T-cell (primary cell): ENCODE measurements around the gene CNOT6. TPM values are rescaled to one million over a fixed set of nuclear protein-coding genes. Genes with fewer than 3 reads are reported as not detected.

Source experiments
- ATAC-seq, 4 experiments: fragments of 200-7000 bp in 3 of 4; fragments of 150-1000 bp in 1 of 4; cut with Tn5 transposase; replicated peaks in 1 of 4; 1 replicate in 3 of 4; 2 replicates in 1 of 4; pipeline ENCODE4 v1.10.0; 2021; ENCODE audit warnings: moderate library complexity in 3 of 4, mild to moderate bottlenecking in 2 of 4, moderate number of reproducible peaks in 1 of 4
- CTCF ChIA-PET, 2 donors: fragments of 300-600 bp; sonication (Branson Sonifier 250); formaldehyde crosslinking; loops; one replicate each; lab custom pipeline; 2022; ENCODE audit warnings: antibody characterized with exemption in 2 of 2; lab: Charles Lee
- POLR2A ChIA-PET, 2 donors: fragments of 300-600 bp; sonication (Branson Sonifier 250); formaldehyde crosslinking; loops; one replicate each; lab custom pipeline; 2022; ENCODE audit warnings: antibody characterized with exemption in 2 of 2; lab: Charles Lee
- DNase-seq, 35 experiments: peaks; one replicate each; pipeline versions ENCODE4 v3.0.0 to v3.0.0-alpha.2; 2013 to 2023
- H3K27ac ChIP-seq: one replicate; pipeline ENCODE4 v1.5.1; 2013; ENCODE audit warnings: low read length
- H3K27me3 ChIP-seq, 2 experiments: replicated peaks in 1 of 2; 1 replicate in 1 of 2; 2 replicates in 1 of 2; pipeline versions ENCODE4 v1.6.1 to v1.7.0; 2013; ENCODE audit warnings: low read length in 1 of 2, mixed read lengths in 1 of 2; ENCODE audit not compliant: control insufficient read depth in 2 of 2, insufficient read depth in 2 of 2; ENCODE audit errors: extremely low read depth in 1 of 2
- H3K36me3 ChIP-seq, 2 donors: 1 replicate in 1 of 2; 2 replicates in 1 of 2; pipeline versions ENCODE4 v1.6.1 to v1.7.0; 2013; ENCODE audit warnings: low read length in 1 of 2; ENCODE audit not compliant: control insufficient read depth in 2 of 2, insufficient read depth in 1 of 2; ENCODE audit errors: extremely low read depth in 1 of 2
- H3K4me1 ChIP-seq, 2 experiments: 1 replicate in 1 of 2; 2 replicates in 1 of 2; pipeline versions ENCODE4 v1.6.1 to v1.7.0; 2013; ENCODE audit warnings: low read length in 2 of 2, mixed read lengths in 1 of 2; ENCODE audit not compliant: insufficient read depth in 2 of 2, control insufficient read depth in 1 of 2; ENCODE audit errors: extremely low read depth in 1 of 2
- H3K4me3 ChIP-seq, 2 donors: 1 replicate in 1 of 2; 2 replicates in 1 of 2; pipeline versions ENCODE4 v1.5.1 to v1.7.0; 2013; ENCODE audit warnings: mild to moderate bottlenecking in 2 of 2, low read length in 1 of 2, moderate library complexity in 1 of 2; ENCODE audit not compliant: control insufficient read depth in 1 of 2; ENCODE audit errors: extremely low read depth in 1 of 2
- H3K9me3 ChIP-seq: 2 replicates; pipeline ENCODE4 v1.7.0; 2013
- H3K27ac Mint-ChIP-seq, 2 donors: one replicate each; pipeline ENCODE4 v1.8.0; 2020 to 2021; ENCODE audit warnings: mild to moderate bottlenecking in 2 of 2, mixed read lengths in 2 of 2
- H3K27me3 Mint-ChIP-seq, 2 donors: one replicate each; pipeline ENCODE4 v1.8.0; 2021 to 2022; ENCODE audit warnings: mixed read lengths in 2 of 2
- H3K36me3 Mint-ChIP-seq: one replicate; pipeline ENCODE4 v1.8.0; 2021; ENCODE audit warnings: mixed read lengths
- H3K4me1 Mint-ChIP-seq, 3 donors: one replicate each; pipeline ENCODE4 v1.8.0; 2020 to 2022; ENCODE audit warnings: mixed read lengths in 3 of 3, mild to moderate bottlenecking in 1 of 3
- H3K4me3 Mint-ChIP-seq, 3 donors: one replicate each; pipeline ENCODE4 v1.8.0; 2020 to 2022; ENCODE audit warnings: mild to moderate bottlenecking in 3 of 3, mixed read lengths in 3 of 3, moderate library complexity in 3 of 3
- H3K9me3 Mint-ChIP-seq, 3 donors: one replicate each; pipeline ENCODE4 v1.8.0; 2020 to 2022; ENCODE audit warnings: mixed read lengths in 3 of 3
- WGBS: methylation state at CpG from one replicate; pipeline ENCODE4 v1.1.5; 2013; ENCODE audit warnings: missing lambda C conversion rate; ENCODE audit not compliant: insufficient coverage; 5-methylcytosine and 5-hydroxymethylcytosine counted together
- total RNA-seq, 35 experiments: library from RNA in 6 of 35; stranded (reverse) in 6 of 35; fragments of 120-200 nt in 1 of 35; gene quantifications; one replicate each; pipeline versions ENCODE4 v1.2.1 to v1.2.4 and lab custom pipeline; 2013 to 2026

CNOT6 gene
- total RNA-seq, 5 donors from 2014 or later (not counting 1 experiment from before 2014, with no cell fraction given) = 25.1 to 29.9 (median 25.6) TPM

- Histone ChIP-seq H3K4me1 (no peaks in the 10 kb centered on the region), H3K9me3 (no peaks in the 10 kb centered on the region), H3K4me3 (no peak overlapping the region), H3K27me3 (no peaks in the 10 kb centered on the region), H3K36me3 (peaks cover 0 to 40% of the 10 kb centered on the region in 2 donors), H3K27ac (no peak overlapping the region)
- DNase-seq = no peak
- no peak overlapping the region for H3K27ac Mint-ChIP-seq
- H3K9me3 Mint-ChIP-seq = no peaks in the 10 kb centered on the region
- H3K4me3 Mint-ChIP-seq = no peak overlapping the region
- no CpG with 5 or more reads among the region's 1 CpG for WGBS
- H3K4me1 Mint-ChIP-seq = peaks cover 7 to 18% (median 10%) of the 10 kb centered on the region in 3 donors
- CTCF ChIA-PET = interaction anchor here in 1 of 2 donors (0.6 kb wide), 1 partner anchor 512 kb away, joined by 3 read pairs; no protein-coding TSS in a partner anchor
- peaks cover 52% of the 10 kb centered on the region for H3K36me3 Mint-ChIP-seq
- H3K27me3 Mint-ChIP-seq = no peaks in the 10 kb centered on the region
- no peak for ATAC-seq
- POLR2A ChIA-PET = interaction anchor here in 1 of 2 donors (0.7 kb wide), 1 partner anchor 18 kb away, joined by 4 read pairs; no protein-coding TSS in a partner anchor
Measured at GRCh38 chr5:180533845-180534244, 39.7 kb downstream of the CNOT6 start.

GRCh38 chr5:180535573-180535972 lies 41.4 kb downstream of the CNOT6 start:
- Mint-ChIP-seq H3K27ac (no peak overlapping the region), H3K4me1 (peaks cover 17 to 22% (median 18%) of the 10 kb centered on the region in 3 donors), H3K9me3 (no peaks in the 10 kb centered on the region), H3K27me3 (no peaks in the 10 kb centered on the region), H3K4me3 (no peak overlapping the region), H3K36me3 (peaks cover 44% of the 10 kb centered on the region)
- WGBS = no CpG with 5 or more reads among the region's 4 CpGs
- H3K36me3 ChIP-seq = peaks cover 0 to 27% of the 10 kb centered on the region in 2 donors
- H3K27ac ChIP-seq = no peak overlapping the region
- ATAC-seq (no peak), DNase-seq (no peak)
- POLR2A ChIA-PET = no interaction called here
- H3K9me3 ChIP-seq = no peaks in the 10 kb centered on the region
- H3K4me3 ChIP-seq = no peak overlapping the region
- H3K4me1 ChIP-seq = no peaks in the 10 kb centered on the region
- CTCF ChIA-PET = no interaction called here
- H3K27me3 ChIP-seq = no peaks in the 10 kb centered on the region

GRCh38 chr5:180540050-180540694 lies 46.0 kb downstream of the CNOT6 start:
- no peaks in the 10 kb centered on the region for H3K4me1 ChIP-seq
- POLR2A ChIA-PET = no interaction called here
- no peak overlapping the region for H3K27ac Mint-ChIP-seq
- peaks cover 3 to 11% of the 10 kb centered on the region in 2 donors for H3K36me3 ChIP-seq
- DNase-seq (no peak), ATAC-seq (no peak)
- H3K27me3 ChIP-seq = no peaks in the 10 kb centered on the region
- CTCF ChIA-PET = no interaction called here
- H3K4me3 ChIP-seq = no peak overlapping the region
- no peaks in the 10 kb centered on the region for H3K27me3 Mint-ChIP-seq
- WGBS = no CpG with 5 or more reads among the region's 6 CpGs
- peaks cover 51% of the 10 kb centered on the region for H3K36me3 Mint-ChIP-seq
- peaks cover 19 to 24% (median 23%) of the 10 kb centered on the region in 3 donors for H3K4me1 Mint-ChIP-seq
- H3K4me3 Mint-ChIP-seq = no peak overlapping the region
- no peaks in the 10 kb centered on the region for H3K9me3 ChIP-seq
- no peak overlapping the region for H3K27ac ChIP-seq
- no peaks in the 10 kb centered on the region for H3K9me3 Mint-ChIP-seq

- WGBS = 88% methylated on average over 5 of the region's 9 CpGs
- DNase-seq = no peak
- CTCF ChIA-PET = interaction anchor here in 1 of 2 donors (0.6 kb wide), 1 partner anchor 24 kb away, joined by 3 read pairs; no protein-coding TSS in a partner anchor
- Mint-ChIP-seq H3K4me3 (no peak overlapping the region), H3K4me1 (peaks cover 23 to 34% (median 28%) of the 10 kb centered on the region in 3 donors), H3K9me3 (no peaks in the 10 kb centered on the region), H3K27me3 (no peaks in the 10 kb centered on the region), H3K27ac (no peak overlapping the region), H3K36me3 (peaks cover 53% of the 10 kb centered on the region)
- H3K4me3 ChIP-seq = no peak overlapping the region
- POLR2A ChIA-PET = no interaction called here
- no peaks in the 10 kb centered on the region for H3K9me3 ChIP-seq
- peaks cover 3 to 7% of the 10 kb centered on the region in 2 donors for H3K36me3 ChIP-seq
- H3K27me3 ChIP-seq = no peaks in the 10 kb centered on the region
- no peaks in the 10 kb centered on the region for H3K4me1 ChIP-seq
- no peak overlapping the region for H3K27ac ChIP-seq
- no peak for ATAC-seq
Measured at GRCh38 chr5:180541710-180542109, 47.5 kb downstream of the CNOT6 start.

GRCh38 chr5:180545248-180545647 lies 51.1 kb downstream of the CNOT6 start:
- H3K9me3 ChIP-seq = no peaks in the 10 kb centered on the region
- ChIA-PET CTCF (no interaction called here), POLR2A (no interaction called here)
- no peak overlapping the region for H3K4me3 ChIP-seq
- H3K27me3 Mint-ChIP-seq = no peaks in the 10 kb centered on the region
- H3K27ac Mint-ChIP-seq = no peak overlapping the region
- ATAC-seq = no peak
- H3K4me1 Mint-ChIP-seq = peaks cover 24 to 38% (median 26%) of the 10 kb centered on the region in 3 donors
- peaks cover 55% of the 10 kb centered on the region for H3K36me3 Mint-ChIP-seq
- WGBS = no CpG with 5 or more reads among the region's 3 CpGs
- H3K27me3 ChIP-seq = no peaks in the 10 kb centered on the region
- no peak overlapping the region for H3K27ac ChIP-seq
- H3K4me1 ChIP-seq = no peaks in the 10 kb centered on the region
- H3K9me3 Mint-ChIP-seq = no peaks in the 10 kb centered on the region
- H3K4me3 Mint-ChIP-seq = no peak overlapping the region
- H3K36me3 ChIP-seq = peaks cover 3 to 12% of the 10 kb centered on the region in 2 donors
- DNase-seq = no peak

GRCh38 chr5:180548563-180548962 lies 54.4 kb downstream of the CNOT6 start:
- Mint-ChIP-seq H3K4me3 (no peak overlapping the region), H3K4me1 (peaks cover 16 to 32% (median 23%) of the 10 kb centered on the region in 3 donors), H3K27ac (peak overlapping the region in 1 of 2 donors; percentile 43), H3K36me3 (peaks cover 57% of the 10 kb centered on the region), H3K27me3 (no peaks in the 10 kb centered on the region), H3K9me3 (no peaks in the 10 kb centered on the region)
- ATAC-seq (no peak), DNase-seq (no peak)
- Histone ChIP-seq H3K9me3 (no peaks in the 10 kb centered on the region), H3K27me3 (no peaks in the 10 kb centered on the region), H3K27ac (no peak overlapping the region), H3K4me3 (no peak overlapping the region), H3K36me3 (peaks cover 5 to 29% of the 10 kb centered on the region in 2 donors), H3K4me1 (no peaks in the 10 kb centered on the region)
- ChIA-PET CTCF (no interaction called here), POLR2A (no interaction called here)
- WGBS = no CpG with 5 or more reads among the region's 3 CpGs
